Adrenal gland (tissue), 12 donors: ENCODE measurements around the gene CFLAR. TPM values are rescaled to one million over a fixed set of nuclear protein-coding genes. Genes with fewer than 3 reads are reported as not detected.

Source experiments
- DNase-seq, 7 donors: peaks; one replicate each; pipeline ENCODE4 v3.0.0-alpha.2; 2019 to 2020
- H3K27ac ChIP-seq, 5 donors: fragments of 200-600 bp; sonication (generic) in 4 of 5; 1 replicate in 3 of 5; 2 replicates in 2 of 5; pipeline versions ENCODE4 v1.5.1 to v1.8.0; 2016 to 2020; ENCODE audit warnings: mild to moderate bottlenecking in 1 of 5
- H3K27me3 ChIP-seq: fragments of 200-600 bp; 2 replicates; pipeline ENCODE4 v1.8.0; 2021
- H3K36me3 ChIP-seq, 2 donors: fragments of 200-600 bp; replicated peaks in 1 of 2; 1 replicate in 1 of 2; 2 replicates in 1 of 2; pipeline versions ENCODE4 v1.5.1 to v1.8.0; 2018 to 2022
- H3K4me1 ChIP-seq, 2 donors: fragments of 200-600 bp; replicated peaks in 1 of 2; 1 replicate in 1 of 2; 2 replicates in 1 of 2; pipeline versions ENCODE4 v1.5.1 to v1.8.0; 2018 to 2021
- H3K4me3 ChIP-seq, 4 donors: fragments of 200-600 bp; sonication (generic) in 3 of 4; one replicate each; pipeline ENCODE4 v1.5.1; 2016 to 2018
- H3K9me3 ChIP-seq, 3 donors: fragments of 200-600 bp; sonication (generic) in 1 of 3; replicated peaks in 1 of 3; 1 replicate in 2 of 3; 2 replicates in 1 of 3; pipeline versions ENCODE4 v1.5.1 to v1.8.0; 2016 to 2021
- CTCF ChIP-seq, 6 experiments: fragments of 450-650 bp in 4 of 6; fragments of 200-600 bp in 2 of 6; sonication (generic) in 1 of 6; IDR thresholded peaks; 1 replicate in 5 of 6; 2 replicates in 1 of 6; pipeline versions ENCODE4 v1.5.1 to v1.8.0; 2016 to 2021; ENCODE audit warnings: antibody characterized with exemption in 6 of 6, mild to moderate bottlenecking in 2 of 6, moderate library complexity in 1 of 6
- POLR2A ChIP-seq, 2 donors: fragments of 450-650 bp; IDR thresholded peaks; one replicate each; pipeline ENCODE4 v1.6.1; 2017; ENCODE audit warnings: antibody characterized with exemption in 2 of 2, mild to moderate bottlenecking in 2 of 2, moderate library complexity in 1 of 2
- WGBS, 4 donors: extraction: QIAGEN DNeasy Blood & Tissue Kit in 2 of 4; methylation state at CpG; one replicate each; pipeline versions ENCODE4 v1.1.5 to v1.1.7; 2013 to 2017; 5-methylcytosine and 5-hydroxymethylcytosine counted together
- intact Hi-C, 2 donors: fragments of 100-400 bp; cut with DNase I; formaldehyde crosslinking; loops; one replicate each; pipeline versions ENCODE4 v1.14.1 to v1.15.0; 2022 to 2023
- polyA plus RNA-seq, 3 donors: library from polyadenylated mRNA; stranded (reverse); fragments of 200-250 nt in 2 of 3; fragments of 350-450 nt in 1 of 3; fragmentation: Illumina TruSeq in 1 of 3; extraction: RNeasy Lipid Tissue Mini Kit (QIAGEN cat#74804) in 1 of 3; gene quantifications; one replicate each; pipeline ENCODE4 v1.2.3, GENCODE V29; 2013 to 2014
- total RNA-seq, 9 donors: library from RNA; depleted of rRNA in 4 of 9; stranded (reverse); fragments of >200 nt in 4 of 9; fragments of 120-200 nt in 1 of 9; fragmentation: NEBNext Ultra II Directional in 1 of 9; extraction: Animal tissue kit (Norgen Biotek cat#: 25700) in 1 of 9; gene quantifications; one replicate each; pipeline versions ENCODE4 v1.1.0 to v1.2.4, GENCODE V29; 2013 to 2023
- donor health status: healthy with polysubstance abuse.
- donor health status: Bipolar disorder and iron deficiency.
- donor health status: DM: yes; HTN: yes; CAD: no.
- donor health status: DM: no; HTN: no; CAD: no.
- donor health status: DM: no; HTN: no; CAD: no.
- donor health status: DM: yes; HTN: yes; CAD: no.

Gene CFLAR
- total and polyA plus RNA-seq, 12 donors = 47.1 to 267 (median 91.8) TPM

DNA sequence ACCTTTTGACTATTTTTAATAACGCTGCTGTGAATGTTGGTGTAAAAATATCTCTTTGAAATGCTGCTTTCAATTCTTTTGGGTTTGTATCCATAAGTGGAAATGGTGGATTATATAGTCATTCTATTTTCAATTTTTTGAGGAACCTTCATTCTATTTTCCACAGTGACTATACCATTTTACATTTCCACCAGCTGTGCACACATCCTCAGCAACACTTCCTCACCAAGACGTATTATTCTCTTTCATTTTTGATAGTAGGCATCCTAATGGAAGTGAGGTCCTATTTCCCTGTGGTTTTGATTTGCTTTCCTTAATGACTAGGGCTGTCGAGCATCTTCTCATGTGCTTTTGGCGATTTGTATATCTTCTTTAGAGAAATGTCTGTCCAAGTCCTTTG, 81.8 kb downstream of the CFLAR start:
- intact Hi-C loops = no loop called here
- no peak for TF ChIP-seq CTCF (IDR thresholded peaks at IDR 0.05)
- no peak for TF ChIP-seq POLR2A (IDR thresholded peaks at IDR 0.05)
- no peaks in the 10 kb centered on the region for H3K4me1 ChIP-seq
- H3K9me3 ChIP-seq = no peaks in the 10 kb centered on the region
- H3K27me3 ChIP-seq = no peaks in the 10 kb centered on the region
- no peak overlapping the region for H3K4me3 ChIP-seq
- 65 to 78% (median 73%) methylated on average over 4 of the region's 4 CpGs for WGBS, 4 donors
- no peak for DNase-seq
- no peak overlapping the region for H3K27ac ChIP-seq
- H3K36me3 ChIP-seq = no peaks in the 10 kb centered on the region

DNA sequence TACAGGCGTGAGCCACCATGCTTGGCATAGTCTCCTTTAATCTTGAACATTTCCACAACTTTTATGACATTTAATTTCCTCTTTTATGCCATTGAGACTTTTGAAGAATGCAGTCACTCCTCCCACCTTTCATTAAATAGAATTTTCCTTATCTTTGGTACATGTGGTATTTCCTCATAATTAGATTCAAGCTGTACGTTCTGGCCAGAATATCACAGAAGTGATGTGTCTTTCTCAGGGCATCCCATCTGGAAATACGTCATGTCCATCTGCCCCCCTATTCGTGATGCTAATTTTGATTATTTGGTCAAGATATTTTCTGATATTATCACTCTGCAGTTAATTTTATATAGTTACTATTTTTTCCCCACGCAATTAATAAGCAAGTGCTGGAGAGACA, 83.9 kb downstream of the CFLAR start:
- Histone ChIP-seq H3K36me3 (no peaks in the 10 kb centered on the region), H3K4me1 (no peaks in the 10 kb centered on the region), H3K4me3 (no peak overlapping the region), H3K27ac (no peak overlapping the region), H3K9me3 (no peaks in the 10 kb centered on the region), H3K27me3 (no peaks in the 10 kb centered on the region)
- no peak for DNase-seq
- intact Hi-C loops = no loop called here
- no peak for TF ChIP-seq CTCF (IDR thresholded peaks at IDR 0.05)
- TF ChIP-seq POLR2A (IDR thresholded peaks at IDR 0.05) = no peak
- WGBS, 4 donors = 68 to 81% (median 76%) methylated on average over 5 of the region's 5 CpGs

- H3K36me3 ChIP-seq = no peaks in the 10 kb centered on the region
- TF ChIP-seq POLR2A (IDR thresholded peaks at IDR 0.05) (no peak), CTCF (IDR thresholded peaks at IDR 0.05) (no peak)
- no peaks in the 10 kb centered on the region for H3K9me3 ChIP-seq
- WGBS, 4 donors = 82 to 95% (median 87%) methylated on average over 7 to 8 of the region's 8 CpGs
- H3K4me3 ChIP-seq = no peak overlapping the region
- no peak overlapping the region for H3K27ac ChIP-seq
- DNase-seq = no peak
- intact Hi-C loops = no loop called here
- no peaks in the 10 kb centered on the region for H3K27me3 ChIP-seq
- H3K4me1 ChIP-seq = no peaks in the 10 kb centered on the region
Measured at GRCh38 chr2:201200345-201200744, 84.4 kb downstream of the CFLAR start.

GRCh38 chr2:201201371-201201770, 85.4 kb downstream of the CFLAR start:
- Histone ChIP-seq H3K36me3 (no peaks in the 10 kb centered on the region), H3K27me3 (no peaks in the 10 kb centered on the region), H3K9me3 (no peaks in the 10 kb centered on the region), H3K4me3 (no peak overlapping the region), H3K27ac (no peak overlapping the region), H3K4me1 (no peaks in the 10 kb centered on the region)
- 80 to 91% (median 83%) methylated on average over 8 of the region's 8 CpGs for WGBS, 4 donors
- no peak for TF ChIP-seq POLR2A (IDR thresholded peaks at IDR 0.05)
- no peak for TF ChIP-seq CTCF (IDR thresholded peaks at IDR 0.05)
- no peak for DNase-seq
- intact Hi-C loops = no loop called here
